Endodermal cell (in vitro differentiated cells): ENCODE data around the gene CCT6A. TPM values are rescaled to one million over a fixed set of nuclear protein-coding genes. Genes with fewer than 3 reads are reported as not detected.
A peak's percentile ranks its signal among the peaks of the same experiment; 100 is the strongest.
"Not testable (repeated sequence)": the region's sequence is repeated elsewhere in the genome, so short reads cannot be mapped to it uniquely, and the experiment has no call there.

Source experiments
- DNase-seq: peaks from one replicate; pipeline ENCODE4 v3.0.0-alpha.2; 2017
- H3K27ac ChIP-seq: 2 replicates; pipeline ENCODE4 v1.5.1; 2013; ENCODE audit warnings: mild to moderate bottlenecking, low read depth, low read length, moderate library complexity
- H3K27me3 ChIP-seq: 2 replicates; pipeline ENCODE4 v1.6.1; 2013; ENCODE audit warnings: mild to moderate bottlenecking, low read length, moderate library complexity; ENCODE audit not compliant: insufficient read depth, control insufficient read depth, poor library complexity, severe bottlenecking
- H3K36me3 ChIP-seq: 2 replicates; pipeline ENCODE4 v1.7.0; 2013; ENCODE audit warnings: mild to moderate bottlenecking, low read length, moderate library complexity; ENCODE audit not compliant: control insufficient read depth, insufficient read depth
- H3K4me1 ChIP-seq: one replicate; pipeline ENCODE4 v1.7.0; 2013; ENCODE audit warnings: low read length; ENCODE audit not compliant: control insufficient read depth, insufficient read depth
- H3K4me3 ChIP-seq: 2 replicates; pipeline ENCODE4 v1.5.1; 2013; ENCODE audit warnings: mild to moderate bottlenecking, low read length, moderate library complexity
- H3K9ac ChIP-seq: 2 replicates; pipeline ENCODE4 v1.6.1; 2013; ENCODE audit warnings: mild to moderate bottlenecking, low read length, moderate library complexity; ENCODE audit not compliant: poor library complexity, severe bottlenecking; ENCODE audit errors: extremely low read depth
- H3K9me3 ChIP-seq: 2 replicates; pipeline ENCODE4 v1.6.1; 2013; ENCODE audit warnings: mild to moderate bottlenecking, low read length, moderate library complexity; ENCODE audit not compliant: control insufficient read depth
- H3K27ac Mint-ChIP-seq: 2 replicates; pipeline ENCODE4 v1.8.0; 2020; ENCODE audit warnings: mixed read lengths
- H3K27me3 Mint-ChIP-seq: 2 replicates; pipeline ENCODE4 v1.8.0; 2021; ENCODE audit warnings: mild to moderate bottlenecking, mixed read lengths; ENCODE audit not compliant: insufficient read depth
- H3K36me3 Mint-ChIP-seq: 2 replicates; pipeline ENCODE4 v1.8.0; 2020; ENCODE audit warnings: low read depth, mixed read lengths
- H3K4me1 Mint-ChIP-seq: 2 replicates; pipeline ENCODE4 v1.8.0; 2020; ENCODE audit warnings: mixed read lengths
- H3K4me3 Mint-ChIP-seq: 2 replicates; pipeline ENCODE4 v1.8.0; 2020; ENCODE audit warnings: mild to moderate bottlenecking, moderate library complexity, mixed read lengths
- H3K9me3 Mint-ChIP-seq: 2 replicates; pipeline ENCODE4 v1.8.0; 2020; ENCODE audit warnings: mild to moderate bottlenecking, mixed read lengths
- CTCF ChIP-seq: fragments of 200-600 bp; sonication (generic); conservative IDR thresholded peaks from 2 replicates; pipeline ENCODE4 v1.5.0; 2021; ENCODE audit warnings: antibody characterized with exemption, mild to moderate bottlenecking
- WGBS, 2 experiments: methylation state at CpG; one replicate each; pipeline versions ENCODE4 v1.1.5 to v1.1.7; 2013; ENCODE audit warnings: missing lambda C conversion rate in 2 of 2, mixed read lengths in 1 of 2; ENCODE audit not compliant: insufficient coverage in 1 of 2, insufficient read length in 1 of 2; 5-methylcytosine and 5-hydroxymethylcytosine counted together
- total RNA-seq, 2 donors: library from RNA; stranded (reverse); fragmentation: NEBNext Ultra II Directional in 1 of 2; extraction: Animal tissue kit (Norgen Biotek cat#: 25700) in 1 of 2; gene quantifications; 2 replicates in 1 of 2; 3 replicates in 1 of 2; pipeline ENCODE4 v1.2.1, GENCODE V29; 2021

Gene CCT6A
- total RNA-seq, 2 donors from 2014 or later, result 225 to 230 TPM

GRCh38 chr7:56077681-56078080, 26.1 kb downstream of the CCT6A start:
- H3K9ac ChIP-seq, result no peak overlapping the region
- H3K9me3 Mint-ChIP-seq, result no peaks in the 10 kb centered on the region
- H3K9me3 ChIP-seq, result no peaks in the 10 kb centered on the region
- no peak overlapping the region for H3K4me3 ChIP-seq
- WGBS, 2 experiments, result 98 to 100% methylated on average over 2 to 3 of the region's 3 CpGs
- H3K27ac ChIP-seq, result no peak overlapping the region
- H3K4me3 Mint-ChIP-seq, result no peak overlapping the region
- no peak for DNase-seq
- no peaks in the 10 kb centered on the region for H3K27me3 Mint-ChIP-seq
- peaks cover 2% of the 10 kb centered on the region for H3K4me1 Mint-ChIP-seq
- no peak for TF ChIP-seq CTCF
- H3K27me3 ChIP-seq, result no peaks in the 10 kb centered on the region
- H3K36me3 Mint-ChIP-seq, result peaks cover 54% of the 10 kb centered on the region
- H3K36me3 ChIP-seq, result peaks cover 28% of the 10 kb centered on the region
- no peaks in the 10 kb centered on the region for H3K4me1 ChIP-seq
- no peak overlapping the region for H3K27ac Mint-ChIP-seq

- Histone ChIP-seq H3K36me3 (peaks cover 22% of the 10 kb centered on the region), H3K4me3 (no peak overlapping the region), H3K4me1 (no peaks in the 10 kb centered on the region), H3K27ac (no peak overlapping the region), H3K9ac (no peak overlapping the region), H3K9me3 (no peaks in the 10 kb centered on the region), H3K27me3 (no peaks in the 10 kb centered on the region)
- Mint-ChIP-seq H3K4me3 (no peak overlapping the region), H3K36me3 (peaks cover 50% of the 10 kb centered on the region), H3K4me1 (peaks cover 2% of the 10 kb centered on the region), H3K9me3 (no peaks in the 10 kb centered on the region), H3K27me3 (no peaks in the 10 kb centered on the region), H3K27ac (no peak overlapping the region)
- no peak for TF ChIP-seq CTCF
- 97 to 100% methylated on average over 7 to 16 of the region's 16 CpGs for WGBS, 2 experiments
- DNase-seq, result no peak
Observed at GRCh38 chr7:56078196-56078595, 26.6 kb downstream of the CCT6A start.

DNA sequence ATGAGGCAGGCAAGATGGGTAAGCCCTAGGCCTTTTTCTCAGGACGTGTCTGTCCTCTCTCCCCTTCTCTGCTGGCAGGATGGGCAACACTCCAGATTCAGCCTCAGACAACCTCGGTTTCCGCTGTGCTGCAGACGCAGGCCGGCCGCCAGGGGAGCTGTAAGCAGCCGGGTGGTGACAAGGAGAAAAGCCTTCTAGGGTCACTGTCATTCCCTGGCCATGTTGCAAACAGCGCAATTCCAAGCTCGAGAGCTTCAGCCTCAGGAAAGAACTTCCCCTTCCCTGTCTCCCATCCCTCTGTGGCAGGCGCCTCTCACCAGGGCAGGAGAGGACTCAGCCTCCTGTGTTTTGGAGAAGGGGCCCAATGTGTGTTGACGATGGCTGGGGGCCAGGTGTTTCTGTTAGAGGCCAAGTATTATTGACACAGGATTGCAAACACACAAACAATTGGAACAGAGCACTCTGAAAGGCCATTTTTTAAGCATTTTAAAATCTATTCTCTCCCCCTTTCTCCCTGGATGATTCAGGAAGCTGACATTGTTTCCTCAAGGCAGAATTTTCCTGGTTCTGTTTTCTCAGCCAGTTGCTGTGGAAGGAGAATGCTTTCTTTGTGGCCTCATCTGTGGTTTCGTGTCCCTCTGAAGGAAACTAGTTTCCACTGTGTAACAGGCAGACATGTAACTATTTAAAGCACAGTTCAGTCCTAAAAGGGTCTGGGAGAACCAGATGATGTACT, 28.1 kb downstream of the CCT6A start:
- H3K4me1 Mint-ChIP-seq, result no peaks in the 10 kb centered on the region
- H3K27ac Mint-ChIP-seq, result no peak overlapping the region
- peaks cover 22% of the 10 kb centered on the region for H3K36me3 ChIP-seq
- H3K4me3 ChIP-seq, result no peak overlapping the region
- peak; percentile 83 for DNase-seq
- H3K36me3 Mint-ChIP-seq, result peaks cover 45% of the 10 kb centered on the region
- no peaks in the 10 kb centered on the region for H3K27me3 Mint-ChIP-seq
- no peak overlapping the region for H3K9ac ChIP-seq
- no peaks in the 10 kb centered on the region for H3K9me3 ChIP-seq
- peak; percentile 62 for TF ChIP-seq CTCF
- no peaks in the 10 kb centered on the region for H3K9me3 Mint-ChIP-seq
- 87 to 88% methylated on average over 3 to 12 of the region's 12 CpGs for WGBS, 2 experiments
- no peaks in the 10 kb centered on the region for H3K4me1 ChIP-seq
- no peak overlapping the region for H3K4me3 Mint-ChIP-seq
- no peaks in the 10 kb centered on the region for H3K27me3 ChIP-seq
- H3K27ac ChIP-seq, result no peak overlapping the region

DNA sequence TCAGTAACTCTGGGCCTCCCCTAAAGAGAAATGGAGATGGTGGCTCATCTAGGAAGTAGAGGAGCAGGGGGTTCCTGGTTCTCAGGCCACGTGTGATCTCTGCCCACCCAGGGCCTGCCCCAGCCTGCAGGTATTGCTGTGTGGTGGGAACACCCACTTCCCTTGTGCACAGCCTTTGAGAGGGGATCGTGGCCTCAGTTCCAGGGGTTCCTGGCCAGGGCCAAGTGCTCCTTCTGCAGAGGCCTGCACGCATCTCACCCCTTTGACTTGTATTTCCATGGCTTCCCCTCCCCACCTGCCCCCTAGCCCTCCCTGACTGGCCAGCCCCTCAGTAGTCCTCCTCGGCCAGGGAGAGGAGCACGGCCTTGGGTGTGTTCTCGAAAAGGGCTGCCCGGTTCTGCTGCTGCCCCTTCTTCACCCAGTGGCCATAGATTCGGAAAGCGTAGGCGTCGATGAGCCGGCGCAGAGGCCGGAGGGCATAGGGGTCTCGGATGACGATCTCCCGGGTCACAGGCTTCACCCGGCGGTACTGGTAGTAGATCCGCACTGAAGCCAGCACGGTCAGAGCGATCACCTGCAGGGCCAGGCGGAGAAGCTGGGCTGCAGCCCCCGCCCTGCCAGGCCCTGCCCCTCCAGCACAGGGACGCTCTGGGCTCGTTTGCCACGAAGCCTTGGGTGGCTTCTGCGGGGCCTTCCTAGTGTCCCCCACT, 29.3 kb downstream of the CCT6A start:
- not testable (repeated sequence) for H3K4me1 ChIP-seq, H3K27ac ChIP-seq, H3K4me1 Mint-ChIP-seq, H3K9ac ChIP-seq, H3K4me3 ChIP-seq, DNase-seq, H3K27me3 ChIP-seq, H3K4me3 Mint-ChIP-seq, H3K9me3 Mint-ChIP-seq, H3K27ac Mint-ChIP-seq, H3K9me3 ChIP-seq, H3K27me3 Mint-ChIP-seq
- H3K36me3 ChIP-seq, result peaks cover 22% of the 10 kb centered on the region
- 95% methylated on average over 17 to 28 of the region's 28 CpGs for WGBS, 2 experiments
- peaks cover 44% of the 10 kb centered on the region for H3K36me3 Mint-ChIP-seq
